NCI-H1048 (cell line): Measurements from ENCODE around the gene CDK6.

Source experiments
- DNase-seq: peaks from one replicate; lab custom pipeline; 2025; lab: John Stamatoyannopoulos, UW

CDK6 gene

DNA sequence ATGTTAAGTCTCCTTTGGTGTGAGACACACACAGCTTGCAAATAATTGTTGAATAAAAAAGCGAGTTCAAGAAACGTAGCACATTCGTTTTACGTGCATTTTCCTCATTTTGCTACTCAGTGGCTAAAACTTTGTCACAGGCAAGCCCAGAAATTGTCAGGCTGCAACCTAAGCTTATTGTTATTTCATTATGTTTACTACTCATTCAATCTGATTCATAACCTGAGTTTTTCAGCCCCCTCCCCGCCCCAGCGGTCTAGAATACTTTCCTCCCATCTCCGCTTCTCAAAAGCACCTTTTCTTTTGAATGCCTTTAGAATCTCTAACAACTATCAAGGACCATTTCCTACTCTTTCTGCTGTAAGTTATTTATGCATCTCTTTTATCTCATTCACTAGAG is 247.3 kb downstream of the CDK6 start:
- no peak for DNase-seq

DNA sequence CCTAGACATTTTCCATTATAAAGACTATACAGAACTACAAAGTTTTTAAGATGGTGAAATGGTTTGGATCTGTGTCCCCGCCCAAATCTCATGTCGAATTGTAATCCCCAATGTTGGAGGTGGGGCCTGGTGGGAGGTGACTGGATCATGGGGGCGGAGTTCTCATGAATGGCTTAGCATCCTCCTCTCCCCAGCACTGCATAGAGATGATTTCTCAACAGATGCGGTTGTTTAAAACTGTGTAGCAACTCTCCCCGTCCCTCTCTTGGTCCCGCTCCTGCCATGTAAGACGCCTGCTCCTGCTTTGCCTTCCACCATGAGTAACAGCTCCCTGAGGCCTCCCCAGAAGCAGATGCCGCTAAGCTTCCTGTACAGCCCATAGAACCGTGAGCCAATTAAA is 247.8 kb downstream of the CDK6 start:
- DNase-seq: no peak

DNA sequence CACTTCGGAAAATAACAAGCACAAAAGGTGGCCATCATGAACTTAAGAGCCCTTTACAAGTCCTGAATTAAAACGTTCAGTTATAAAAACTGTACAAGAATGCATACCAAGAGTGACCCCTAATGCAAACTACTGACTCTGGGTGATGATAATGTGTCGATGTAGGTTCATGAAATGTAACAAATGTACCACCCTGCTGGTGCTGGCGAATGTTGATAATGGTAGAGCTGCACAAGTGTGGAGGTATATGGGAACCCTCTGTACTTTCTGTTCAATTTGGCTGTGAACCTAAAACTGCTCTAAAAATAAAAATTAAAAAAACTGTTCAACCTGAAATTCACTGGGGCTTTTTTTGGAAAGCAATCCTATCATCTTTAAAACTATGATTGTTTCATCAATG is 249.5 kb downstream of the CDK6 start:
- DNase-seq: no peak

DNA sequence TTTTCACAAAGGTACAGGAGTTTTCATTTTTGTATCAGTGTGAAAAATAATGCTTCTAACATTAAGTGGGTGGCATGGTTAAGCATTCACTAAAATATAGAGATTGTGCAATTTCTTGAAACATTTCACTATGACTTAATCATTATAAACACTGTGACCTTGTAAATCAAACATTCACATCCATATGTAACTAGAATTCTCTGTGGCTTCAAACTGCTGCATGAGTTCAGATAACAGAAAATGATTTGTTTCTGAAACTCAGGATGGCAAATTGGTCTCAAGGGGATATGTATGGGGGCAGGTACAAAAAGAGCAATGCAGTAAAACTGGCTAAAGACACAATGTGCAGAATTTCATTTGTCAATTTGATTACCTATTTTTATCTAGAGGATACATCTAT is 250.0 kb downstream of the CDK6 start:
- no peak for DNase-seq

DNA sequence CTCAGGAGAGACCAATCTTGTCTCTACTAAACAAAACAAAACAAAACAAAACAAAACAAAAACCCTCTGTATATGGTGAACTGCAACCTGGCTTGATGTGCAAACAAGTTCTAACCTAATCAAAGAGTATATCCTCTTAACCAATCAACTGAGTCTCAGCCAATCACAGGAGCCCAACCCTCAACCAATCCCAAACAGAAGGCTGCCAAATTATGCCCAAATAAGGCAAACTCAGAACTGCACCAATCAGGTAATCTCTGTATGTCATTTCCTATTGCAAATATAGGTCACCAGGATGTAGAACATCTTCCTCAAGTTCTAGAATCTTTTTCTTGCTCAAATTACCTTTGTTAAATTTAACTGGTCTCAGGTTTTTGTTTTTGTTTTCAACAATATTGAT is 251.4 kb downstream of the CDK6 start:
- DNase-seq: no peak

DNA sequence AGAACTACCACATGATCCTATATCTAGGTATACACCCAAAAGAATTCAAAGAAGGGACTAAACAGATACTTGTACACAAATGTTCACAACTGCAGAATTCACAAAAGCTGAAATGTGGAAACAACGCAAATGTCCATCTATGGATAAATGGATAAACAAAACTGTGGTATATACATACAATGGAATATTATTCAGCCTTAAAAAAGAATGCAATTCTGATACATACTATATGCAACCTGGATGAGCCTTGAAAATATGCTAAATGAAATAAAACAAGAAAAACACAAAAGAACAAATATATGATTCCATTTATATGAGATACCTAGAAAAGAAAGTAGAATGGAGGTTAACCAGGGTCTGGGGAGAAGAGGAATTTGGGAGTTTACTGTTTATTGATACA is 253.4 kb downstream of the CDK6 start:
- no peak for DNase-seq

DNA sequence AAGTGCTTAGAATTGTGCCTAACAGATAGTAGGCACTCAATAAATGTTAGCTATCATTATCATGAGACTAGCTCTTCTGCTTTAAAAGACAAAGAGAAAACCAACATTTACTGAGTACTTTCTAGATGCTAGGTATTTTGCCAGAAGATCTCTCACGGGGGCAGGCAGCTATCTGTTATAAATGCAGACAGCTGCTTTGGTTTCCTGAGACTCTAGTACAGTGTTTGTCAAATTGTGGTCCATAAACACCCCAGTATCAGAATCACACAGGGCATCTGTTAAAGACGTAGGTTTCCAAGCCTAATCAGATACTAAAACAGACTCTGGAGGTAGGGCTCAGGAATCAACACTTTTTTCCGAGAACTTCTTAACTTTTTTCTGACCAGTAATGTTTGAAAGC is 260.1 kb downstream of the CDK6 start:
- DNase-seq: no peak

DNA sequence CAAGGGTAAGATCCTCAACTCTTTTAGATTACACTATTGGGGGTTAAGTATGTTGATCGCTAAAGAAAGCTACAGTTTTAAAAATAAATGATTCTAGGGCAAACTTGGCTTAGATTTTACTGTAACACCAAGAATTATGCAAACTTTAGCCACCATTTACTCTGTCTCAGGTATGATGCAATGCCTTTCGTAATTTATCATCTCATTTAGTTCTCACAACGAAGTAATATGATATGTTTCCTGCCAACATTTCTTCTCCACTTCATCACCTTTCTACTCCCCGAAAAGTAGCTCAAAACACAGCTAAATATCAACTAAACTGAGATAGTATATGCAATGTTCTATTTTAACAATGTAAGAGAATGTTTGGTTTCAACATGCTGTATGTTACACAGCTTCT is 267.2 kb downstream of the CDK6 start:
- no peak for DNase-seq

DNA sequence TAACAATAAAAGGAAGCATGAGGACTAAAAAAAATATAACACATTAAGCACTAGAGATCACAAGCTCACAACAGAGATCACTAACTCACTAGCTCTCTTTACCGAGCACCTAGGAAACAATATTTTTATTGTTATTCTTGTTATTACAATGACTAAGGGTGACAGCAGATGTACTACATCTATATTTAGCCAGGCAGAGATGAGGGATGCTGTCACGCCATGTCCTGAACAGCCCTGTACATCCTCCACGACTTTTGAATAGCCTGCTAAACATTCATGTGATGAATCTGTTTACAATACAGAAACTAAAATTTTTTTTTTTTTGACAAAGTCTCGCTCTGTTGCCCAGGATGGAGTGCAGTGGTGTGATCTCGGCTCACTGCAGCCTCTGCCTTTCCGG is 268.9 kb downstream of the CDK6 start:
- DNase-seq: no peak

DNA sequence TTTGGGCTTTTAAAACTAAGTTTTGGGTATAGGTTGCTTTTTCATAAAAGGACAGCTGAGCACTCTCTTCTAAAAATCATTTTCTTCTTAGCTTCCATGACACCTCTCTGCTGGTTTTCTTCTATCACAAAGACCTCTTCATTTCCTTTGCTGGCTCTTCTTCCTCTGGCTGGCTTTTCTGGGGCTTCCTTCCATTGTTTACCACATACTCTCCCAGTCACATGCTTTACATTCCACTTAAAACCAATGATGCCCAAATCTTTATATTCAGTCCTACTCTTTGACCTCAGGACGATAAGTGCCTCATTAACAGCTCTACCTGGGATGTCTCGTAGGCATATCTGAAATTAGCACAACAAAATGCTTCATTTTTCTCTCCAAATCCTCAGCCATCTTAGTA is 273.0 kb downstream of the CDK6 start:
- no peak for DNase-seq

DNA sequence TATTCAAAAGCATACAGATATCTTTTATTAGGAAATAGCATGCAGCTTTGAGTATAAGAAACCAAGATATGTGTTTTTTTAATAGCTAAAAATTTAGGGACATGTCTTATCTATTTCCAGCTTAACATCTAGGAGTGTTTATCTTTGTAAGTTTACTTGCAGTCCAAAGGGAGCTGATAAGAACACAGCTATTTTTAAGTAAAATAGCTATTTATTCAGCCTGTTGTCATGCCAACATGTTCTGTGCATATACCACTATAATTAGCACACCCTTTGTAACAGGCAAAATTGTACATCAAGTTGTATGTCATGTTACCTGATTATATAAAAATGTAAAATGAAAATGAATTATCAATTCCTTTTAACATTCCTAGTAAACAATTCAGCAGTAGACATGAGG is 275.8 kb downstream of the CDK6 start:
- no peak for DNase-seq

DNA sequence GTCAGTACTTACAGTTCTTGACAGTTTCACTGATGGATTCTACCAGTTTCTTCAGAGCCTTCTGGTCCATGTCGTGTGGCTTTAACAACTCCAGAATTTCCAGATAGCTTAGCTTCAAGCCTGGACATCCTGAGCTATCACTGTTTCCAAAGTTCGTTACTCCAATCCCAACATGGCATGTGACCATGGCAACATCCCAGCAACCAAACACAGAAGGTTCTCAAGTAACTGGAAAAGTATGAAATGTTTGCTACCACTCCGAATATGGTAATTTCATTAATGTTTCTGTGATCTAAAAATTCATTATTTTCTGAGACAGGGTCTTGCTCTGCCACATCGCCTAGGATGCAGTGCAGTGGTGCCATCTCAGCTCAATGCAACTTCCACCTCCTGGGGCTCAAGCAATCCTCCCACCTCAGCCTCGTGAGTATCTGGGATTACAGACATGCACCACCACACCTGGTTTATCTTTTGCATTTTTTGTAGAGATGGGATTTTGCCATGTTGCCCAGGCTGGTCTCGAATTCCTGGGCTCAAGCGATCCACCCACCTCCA is 278.5 kb downstream of the CDK6 start:
- DNase-seq: no peak

DNA sequence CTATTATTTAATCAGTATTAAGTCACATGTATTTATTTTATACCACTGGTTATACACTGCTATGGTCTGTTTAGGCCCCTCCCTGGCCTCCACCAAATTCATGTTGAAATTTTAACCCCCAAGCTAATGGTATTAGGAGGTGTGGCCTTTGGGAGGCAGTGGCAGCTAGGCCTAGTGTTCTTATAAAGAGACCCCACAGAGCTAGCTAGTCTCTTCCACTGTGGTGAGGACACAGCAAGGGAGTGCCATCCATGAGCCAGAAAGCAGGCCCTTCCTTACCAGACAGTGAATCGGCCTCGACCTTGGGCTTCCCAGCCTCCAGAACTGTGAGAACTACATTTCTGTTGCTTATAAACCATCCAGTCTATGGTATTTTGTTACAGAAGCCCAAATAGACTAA is 279.1 kb downstream of the CDK6 start:
- DNase-seq: no peak
